HCT116 (cell line): ENCODE results near the gene IPO11. TPM values are rescaled to one million over a fixed set of nuclear protein-coding genes. Genes with fewer than 3 reads are reported as not detected.

ENCODE experiments used
- ATAC-seq: fragments of 200-7000 bp; cut with Tn5 transposase; 2 replicates; pipeline ENCODE4 v1.9.1; 2020; ENCODE audit warnings: mild to moderate bottlenecking, moderate library complexity
- BruUV-seq: library from RNA; stranded (reverse); fragments of 400-500 nt; replicated peaks from 2 replicates; lab custom pipeline; 2021; lab: Mats Ljungman, UMichigan
- CTCF ChIA-PET: fragments of 300-600 bp; sonication (Branson Sonifier 250); formaldehyde crosslinking; loops from one replicate; lab custom pipeline; 2021; ENCODE audit warnings: antibody characterized with exemption; lab: Charles Lee
- POLR2A ChIA-PET: fragments of 300-600, 350-600 bp; sonication (Branson Sonifier 250); formaldehyde crosslinking; loops from one replicate; lab custom pipeline; 2021; ENCODE audit warnings: antibody characterized with exemption; lab: Charles Lee
- RAD21 ChIA-PET, 2 experiments: fragments of 300-600 bp; sonication (Branson Sonifier 250); formaldehyde crosslinking; loops; one replicate each; lab custom pipeline; 2023; ENCODE audit warnings: low total read pairs in 2 of 2; ENCODE audit not compliant: uncharacterized antibody in 2 of 2, unreplicated experiment in 2 of 2, low non-redundant PET in 1 of 2; lab: Charles Lee
- DNase-seq: peaks from one replicate; pipeline ENCODE4 v3.0.0-alpha.2; 2010; ENCODE audit warnings: low read depth, low spot score
- H2AFZ ChIP-seq: fragments of 200-600 bp; shearing (Covaris generic), sonication (generic); 2 replicates; pipeline ENCODE4 v1.6.1; 2017; ENCODE audit warnings: low read depth, mixed run types, mixed read lengths, antibody characterized with exemption, low read length; ENCODE audit not compliant: poor library complexity, severe bottlenecking
- H3K27ac ChIP-seq: 2 replicates; pipeline ENCODE4 v1.5.1; 2012; ENCODE audit warnings: low read depth, low read length
- H3K27me3 ChIP-seq: fragments of 200-600 bp; sonication (generic); 2 replicates; pipeline ENCODE4 v1.6.1; 2016; ENCODE audit warnings: mixed run types, low read length, mixed read lengths; ENCODE audit not compliant: insufficient read depth
- H3K36me3 ChIP-seq, 2 experiments: fragments of 200-500 bp in 1 of 2; fragments of 200-600 bp in 1 of 2; sonication (Bioruptor generic) in 1 of 2; sonication (generic) in 1 of 2; 2 replicates each; pipeline versions ENCODE4 v1.5.1 to v1.6.1; 2014 to 2016; ENCODE audit warnings: low read length in 2 of 2, inconsistent platforms in 1 of 2, mixed read lengths in 1 of 2, mixed run types in 1 of 2; ENCODE audit not compliant: insufficient read depth in 2 of 2, control insufficient read depth in 1 of 2
- H3K4me1 ChIP-seq, 2 experiments: fragments of 200-600 bp in 1 of 2; sonication (generic) in 1 of 2; 2 replicates each; pipeline versions ENCODE4 v1.5.1 to v1.6.1; 2012 to 2017; ENCODE audit warnings: low read length in 2 of 2, inconsistent platforms in 1 of 2, mild to moderate bottlenecking in 1 of 2, mixed read lengths in 1 of 2, mixed run types in 1 of 2, moderate library complexity in 1 of 2; ENCODE audit not compliant: insufficient read depth in 2 of 2, control insufficient read depth in 1 of 2
- H3K4me2 ChIP-seq: fragments of 200-600 bp; sonication (generic); 2 replicates; pipeline ENCODE4 v1.6.1; 2017; ENCODE audit warnings: mixed run types, low read length, mixed read lengths
- H3K4me3 ChIP-seq, 2 experiments: fragments of 200-600 bp in 1 of 2; sonication (generic) in 1 of 2; replicated peaks in 1 of 2; 2 replicates each; pipeline ENCODE4 v1.5.1; 2011 to 2016; ENCODE audit warnings: low read length in 2 of 2, control low read depth in 1 of 2, low read depth in 1 of 2, mild to moderate bottlenecking in 1 of 2, mixed read lengths in 1 of 2, mixed run types in 1 of 2
- H3K79me2 ChIP-seq: fragments of 200-600 bp; sonication (generic); 2 replicates; pipeline ENCODE4 v1.6.1; 2017; ENCODE audit warnings: mild to moderate bottlenecking, mixed run types, low read length, moderate library complexity, mixed read lengths; ENCODE audit not compliant: insufficient read depth
- H3K9ac ChIP-seq: fragments of 200-600 bp; sonication (generic); 2 replicates; pipeline ENCODE4 v1.6.1; 2016; ENCODE audit warnings: low read length, mixed read lengths
- H3K9me2 ChIP-seq: fragments of 200-600 bp; sonication (generic), shearing (Covaris generic); 2 replicates; pipeline ENCODE4 v1.6.1; 2017; ENCODE audit warnings: mixed run types, mild to moderate bottlenecking, moderate library complexity; ENCODE audit not compliant: insufficient read depth
- H3K9me3 ChIP-seq, 2 experiments: fragments of 200-500 bp in 1 of 2; fragments of 200-600 bp in 1 of 2; sonication (Bioruptor generic) in 1 of 2; sonication (generic) in 1 of 2; 2 replicates each; pipeline ENCODE4 v1.6.1; 2014 to 2017; ENCODE audit warnings: low read length in 2 of 2, mixed read lengths in 2 of 2, inconsistent platforms in 1 of 2, low read depth in 1 of 2, mild to moderate bottlenecking in 1 of 2, mixed run types in 1 of 2, moderate library complexity in 1 of 2; ENCODE audit not compliant: control insufficient read depth in 1 of 2, insufficient read depth in 1 of 2
- H4K20me1 ChIP-seq: fragments of 200-600 bp; sonication (generic), shearing (Covaris generic); 2 replicates; pipeline ENCODE4 v1.6.1; 2017; ENCODE audit warnings: mixed run types, mild to moderate bottlenecking, moderate library complexity; ENCODE audit not compliant: insufficient read depth
- CBX3 ChIP-seq: IDR thresholded peaks from 2 replicates; pipeline ENCODE4 v1.6.1; 2012; ENCODE audit warnings: low read depth
- EGR1 ChIP-seq: IDR thresholded peaks from 2 replicates; pipeline ENCODE4 v1.6.1; 2012; ENCODE audit warnings: low read depth
- EZH2 ChIP-seq: fragments of 200-600 bp; sonication (generic); IDR thresholded peaks from 2 replicates; pipeline ENCODE4 v1.6.1; 2017; ENCODE audit warnings: antibody characterized with exemption, mixed run types
- EZH2phosphoT487 ChIP-seq: fragments of 200-600 bp; IDR thresholded peaks from 2 replicates; pipeline ENCODE4 v1.6.1; 2018; ENCODE audit warnings: antibody characterized with exemption, borderline replicate concordance
- FOSL1 ChIP-seq: IDR thresholded peaks from 2 replicates; pipeline ENCODE4 v1.6.1; 2012; ENCODE audit warnings: low read depth
- JUND ChIP-seq: IDR thresholded peaks from 2 replicates; pipeline ENCODE4 v1.6.1; 2012
- POLR2A ChIP-seq: IDR thresholded peaks from 2 replicates; pipeline ENCODE4 v1.7.0; 2011; ENCODE audit warnings: borderline replicate concordance; ENCODE audit not compliant: insufficient read depth, insufficient read length; ENCODE audit errors: extremely low read depth
- POLR2AphosphoS5 ChIP-seq: IDR thresholded peaks from 2 replicates; pipeline ENCODE4 v1.6.1; 2011; ENCODE audit warnings: mild to moderate bottlenecking, low read depth, low read length, moderate library complexity
- RAD21 ChIP-seq: IDR thresholded peaks from 2 replicates; pipeline ENCODE4 v1.6.1; 2012; ENCODE audit warnings: low read depth, mild to moderate bottlenecking
- SIN3A ChIP-seq: IDR thresholded peaks from 2 replicates; pipeline ENCODE4 v1.6.1; 2012; ENCODE audit warnings: low read depth
- SP1 ChIP-seq: IDR thresholded peaks from 2 replicates; pipeline ENCODE4 v1.6.1; 2012; ENCODE audit warnings: low read depth
- TCF7L2 ChIP-seq: IDR thresholded peaks from 2 replicates; pipeline ENCODE4 v1.7.0; 2011; ENCODE audit warnings: borderline replicate concordance, inconsistent platforms; ENCODE audit not compliant: insufficient read depth, insufficient read length; ENCODE audit errors: extremely low read depth
- intact Hi-C: fragments of 100-400 bp; cut with micrococcal nuclease; formaldehyde crosslinking; loops from 2 replicates; pipeline ENCODE4 v1.10.0; 2022
- total RNA-seq: library from RNA; stranded (reverse); gene quantifications from one replicate; pipeline ENCODE4 v1.2.1, GENCODE V29; 2021; ENCODE audit not compliant: unreplicated experiment
- TF ChIP-seq, protein P1 (sequence below): IDR thresholded peaks from 2 replicates; pipeline ENCODE4 v1.6.1; 2011; ENCODE audit warnings: mild to moderate bottlenecking, low read length, moderate library complexity; ENCODE audit not compliant: insufficient replicate concordance; ENCODE audit errors: extremely low read depth
- TF ChIP-seq, protein P2 (sequence below): IDR thresholded peaks from 2 replicates; pipeline ENCODE4 v1.6.1; 2012; ENCODE audit warnings: low read depth
- TF ChIP-seq, protein P3 (sequence below): IDR thresholded peaks from 2 replicates; pipeline ENCODE4 v1.6.1; 2012

Gene IPO11
- total RNA-seq, 1 experiment from 2014 or later, result 55.1 TPM

GRCh38 chr5:62486672-62487071 is 74.1 kb downstream of the IPO11 start:
- CTCF ChIA-PET, result interaction anchor here (1.9 kb wide), 1 partner anchor 26 kb away, joined by 7 read pairs; no protein-coding TSS in a partner anchor

More at GRCh38 chr5:62486672-62487071, 74.1 kb downstream of the IPO11 start:
- Histone ChIP-seq H3K36me3 (peaks cover 4% of the 10 kb centered on the region in 2 experiments; a peak in 2 of 4 replicates), H3K4me1 (no peaks in the 10 kb centered on the region; a peak in 1 of 4 replicates), H3K79me2 (no peaks in the 10 kb centered on the region; the same call in 1 of the 2 replicates), H3K9me2 (no peaks in the 10 kb centered on the region), H3K9me3 (no peaks in the 10 kb centered on the region), H3K4me2 (no peak overlapping the region), H3K27me3 (no peaks in the 10 kb centered on the region), H3K9ac (no peak overlapping the region), H4K20me1 (0 out of 2 replicates have a peak, but pooled peaks cover 3% of the 10 kb centered on the region), H3K4me3 (no peak overlapping the region), H3K27ac (no peak overlapping the region), H2AFZ (no peak overlapping the region)
- POLR2A ChIA-PET, result no interaction called here
- intact Hi-C loops, result no loop called here
- ATAC-seq, result no peak
- no TSS peak for BruUV-seq
- RAD21 ChIA-PET, result no interaction called here
- DNase-seq, result no peak
- TF ChIP-seq RAD21 (no peak), FOSL1 (no peak), EZH2phosphoT487 (no peak), JUND (no peak), POLR2A (no peak), EZH2 (no peak), SIN3A (no peak), CBX3 (no peak), TCF7L2 (no peak), POLR2AphosphoS5 (no peak), SP1 (no peak), EGR1 (no peak)
- TF ChIP-seq, protein P1, sequence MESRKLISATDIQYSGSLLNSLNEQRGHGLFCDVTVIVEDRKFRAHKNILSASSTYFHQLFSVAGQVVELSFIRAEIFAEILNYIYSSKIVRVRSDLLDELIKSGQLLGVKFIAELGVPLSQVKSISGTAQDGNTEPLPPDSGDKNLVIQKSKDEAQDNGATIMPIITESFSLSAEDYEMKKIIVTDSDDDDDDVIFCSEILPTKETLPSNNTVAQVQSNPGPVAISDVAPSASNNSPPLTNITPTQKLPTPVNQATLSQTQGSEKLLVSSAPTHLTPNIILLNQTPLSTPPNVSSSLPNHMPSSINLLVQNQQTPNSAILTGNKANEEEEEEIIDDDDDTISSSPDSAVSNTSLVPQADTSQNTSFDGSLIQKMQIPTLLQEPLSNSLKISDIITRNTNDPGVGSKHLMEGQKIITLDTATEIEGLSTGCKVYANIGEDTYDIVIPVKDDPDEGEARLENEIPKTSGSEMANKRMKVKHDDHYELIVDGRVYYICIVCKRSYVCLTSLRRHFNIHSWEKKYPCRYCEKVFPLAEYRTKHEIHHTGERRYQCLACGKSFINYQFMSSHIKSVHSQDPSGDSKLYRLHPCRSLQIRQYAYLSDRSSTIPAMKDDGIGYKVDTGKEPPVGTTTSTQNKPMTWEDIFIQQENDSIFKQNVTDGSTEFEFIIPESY, result no peak
- TF ChIP-seq, protein P2, sequence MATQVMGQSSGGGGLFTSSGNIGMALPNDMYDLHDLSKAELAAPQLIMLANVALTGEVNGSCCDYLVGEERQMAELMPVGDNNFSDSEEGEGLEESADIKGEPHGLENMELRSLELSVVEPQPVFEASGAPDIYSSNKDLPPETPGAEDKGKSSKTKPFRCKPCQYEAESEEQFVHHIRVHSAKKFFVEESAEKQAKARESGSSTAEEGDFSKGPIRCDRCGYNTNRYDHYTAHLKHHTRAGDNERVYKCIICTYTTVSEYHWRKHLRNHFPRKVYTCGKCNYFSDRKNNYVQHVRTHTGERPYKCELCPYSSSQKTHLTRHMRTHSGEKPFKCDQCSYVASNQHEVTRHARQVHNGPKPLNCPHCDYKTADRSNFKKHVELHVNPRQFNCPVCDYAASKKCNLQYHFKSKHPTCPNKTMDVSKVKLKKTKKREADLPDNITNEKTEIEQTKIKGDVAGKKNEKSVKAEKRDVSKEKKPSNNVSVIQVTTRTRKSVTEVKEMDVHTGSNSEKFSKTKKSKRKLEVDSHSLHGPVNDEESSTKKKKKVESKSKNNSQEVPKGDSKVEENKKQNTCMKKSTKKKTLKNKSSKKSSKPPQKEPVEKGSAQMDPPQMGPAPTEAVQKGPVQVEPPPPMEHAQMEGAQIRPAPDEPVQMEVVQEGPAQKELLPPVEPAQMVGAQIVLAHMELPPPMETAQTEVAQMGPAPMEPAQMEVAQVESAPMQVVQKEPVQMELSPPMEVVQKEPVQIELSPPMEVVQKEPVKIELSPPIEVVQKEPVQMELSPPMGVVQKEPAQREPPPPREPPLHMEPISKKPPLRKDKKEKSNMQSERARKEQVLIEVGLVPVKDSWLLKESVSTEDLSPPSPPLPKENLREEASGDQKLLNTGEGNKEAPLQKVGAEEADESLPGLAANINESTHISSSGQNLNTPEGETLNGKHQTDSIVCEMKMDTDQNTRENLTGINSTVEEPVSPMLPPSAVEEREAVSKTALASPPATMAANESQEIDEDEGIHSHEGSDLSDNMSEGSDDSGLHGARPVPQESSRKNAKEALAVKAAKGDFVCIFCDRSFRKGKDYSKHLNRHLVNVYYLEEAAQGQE, result no peak
- TF ChIP-seq, protein P3, sequence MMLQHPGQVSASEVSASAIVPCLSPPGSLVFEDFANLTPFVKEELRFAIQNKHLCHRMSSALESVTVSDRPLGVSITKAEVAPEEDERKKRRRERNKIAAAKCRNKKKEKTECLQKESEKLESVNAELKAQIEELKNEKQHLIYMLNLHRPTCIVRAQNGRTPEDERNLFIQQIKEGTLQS, result no peak
